Fibroblast of skin of back (primary cell): ENCODE results near the gene CACNA1G.
A peak's percentile ranks its signal among the peaks of the same experiment; 100 is the strongest.

ENCODE experiments used
- DNase-seq: peaks from one replicate; pipeline ENCODE4 v3.0.0-alpha.2; 2013

The CACNA1G gene

GRCh38 chr17:50533720-50534148, 26.8 kb upstream of the CACNA1G start:
- peak; percentile 28 for DNase-seq

- DNase-seq, result no peak
Measured at GRCh38 chr17:50534222-50534978, 26.1 kb upstream of the CACNA1G start.

- DNase-seq, result no peak
Measured at GRCh38 chr17:50534979-50535326, 25.6 kb upstream of the CACNA1G start.

GRCh38 chr17:50535407-50535806, 25.1 kb upstream of the CACNA1G start:
- DNase-seq, result no peak

- DNase-seq, result no peak
Measured at GRCh38 chr17:50536683-50537646, 23.6 kb upstream of the CACNA1G start.

GRCh38 chr17:50537721-50538548, 22.6 kb upstream of the CACNA1G start:
- DNase-seq, result no peak

GRCh38 chr17:50538549-50539410, 21.7 kb upstream of the CACNA1G start:
- DNase-seq, result no peak

GRCh38 chr17:50539762-50540559, 20.6 kb upstream of the CACNA1G start:
- DNase-seq, result no peak

- DNase-seq, result no peak
Measured at GRCh38 chr17:50540560-50541401, 19.7 kb upstream of the CACNA1G start.

- no peak for DNase-seq
Measured at GRCh38 chr17:50541402-50541715, 19.2 kb upstream of the CACNA1G start.

GRCh38 chr17:50541716-50542688, 18.5 kb upstream of the CACNA1G start:
- peak; percentile 82 for DNase-seq

- DNase-seq, result no peak
Measured at GRCh38 chr17:50542795-50543774, 17.4 kb upstream of the CACNA1G start.

GRCh38 chr17:50544516-50544915, 16.0 kb upstream of the CACNA1G start:
- DNase-seq, result no peak

GRCh38 chr17:50545311-50545710, 15.2 kb upstream of the CACNA1G start:
- DNase-seq, result no peak

- DNase-seq, result no peak
Measured at GRCh38 chr17:50546701-50547034, 13.8 kb upstream of the CACNA1G start.

GRCh38 chr17:50547035-50547735, 13.3 kb upstream of the CACNA1G start, which contains the start of gene SPATA20:
Gene SPATA20 (plus strand): TSS chr17:50547174. CDS start chr17:50547209, 35 bp downstream.
- peak; percentile 89 for DNase-seq

GRCh38 chr17:50547736-50548083, 12.8 kb upstream of the CACNA1G start:
- DNase-seq, result no peak
